Dedifferentiated amniotic fluid mesenchymal stem cell (primary cell): Measurements from ENCODE around the gene GCLC.

ENCODE experiments used
- DNase-seq: peaks from one replicate; pipeline ENCODE4 v3.0.0-alpha.2; 2016; ENCODE audit errors: extremely low spot score

GCLC gene

GRCh38 chr6:53455678-53456077 is 89.2 kb downstream of the GCLC start:
- DNase-seq = no peak

- no peak for DNase-seq
These were observed 93.7 kb downstream of the GCLC start for GRCh38 chr6:53451165-53451564.

- DNase-seq = no peak
These were observed 97.0 kb downstream of the GCLC start for GRCh38 chr6:53447865-53448264.
